Thyroid gland (tissue), 4 donors: ENCODE data around the gene SCTR. TPM values are rescaled to one million over a fixed set of nuclear protein-coding genes. Genes with fewer than 3 reads are reported as not detected.

ENCODE experiments used
- DNase-seq, 2 donors: peaks; one replicate each; pipeline ENCODE4 v3.0.0-alpha.2; 2019
- H3K27ac ChIP-seq, 3 donors: fragments of 200-600 bp; sonication (generic); 1 replicate in 2 of 3; 2 replicates in 1 of 3; pipeline ENCODE4 v1.5.1; 2016 to 2019; ENCODE audit warnings: mild to moderate bottlenecking in 1 of 3, moderate library complexity in 1 of 3
- H3K27me3 ChIP-seq: fragments of 200-600 bp; sonication (generic); one replicate; pipeline ENCODE4 v1.5.1; 2019
- H3K36me3 ChIP-seq, 2 donors: fragments of 200-600 bp; sonication (generic); one replicate each; pipeline ENCODE4 v1.5.1; 2016 to 2019
- H3K4me1 ChIP-seq, 2 donors: fragments of 200-600 bp; sonication (generic); one replicate each; pipeline ENCODE4 v1.5.1; 2017 to 2019
- H3K4me3 ChIP-seq, 3 donors: fragments of 200-600 bp; sonication (generic); replicated peaks in 1 of 3; 1 replicate in 2 of 3; 2 replicates in 1 of 3; pipeline ENCODE4 v1.5.1; 2016; ENCODE audit warnings: mild to moderate bottlenecking in 1 of 3
- H3K9me3 ChIP-seq: fragments of 200-600 bp; sonication (generic); one replicate; pipeline ENCODE4 v1.5.1; 2017
- POLR2A ChIP-seq, 2 donors: fragments of 450-650 bp; IDR thresholded peaks; one replicate each; pipeline ENCODE4 v1.6.1; 2017; ENCODE audit warnings: antibody characterized with exemption in 2 of 2, mild to moderate bottlenecking in 2 of 2, moderate library complexity in 1 of 2
- WGBS, 2 donors: methylation state at CpG; one replicate each; pipeline ENCODE4 v1.1.5; 2017; 5-methylcytosine and 5-hydroxymethylcytosine counted together
- intact Hi-C: fragments of 100-400 bp; cut with DNase I; formaldehyde crosslinking; loops from one replicate; pipeline ENCODE4 v1.15.1; 2023
- total RNA-seq, 4 donors: library from RNA; depleted of rRNA; stranded (reverse); fragments of >200 nt; gene quantifications; one replicate each; pipeline ENCODE4 v1.2.3, GENCODE V29; 2016
- TF ChIP-seq, protein P1 (sequence below), 6 experiments: fragments of 200-600 bp in 3 of 6; fragments of 450-650 bp in 3 of 6; sonication (generic) in 3 of 6; IDR thresholded peaks; one replicate each; pipeline ENCODE4 v1.5.1; 2016 to 2019; ENCODE audit warnings: antibody characterized with exemption in 6 of 6, mild to moderate bottlenecking in 2 of 6, inconsistent platforms in 1 of 6, moderate library complexity in 1 of 6

SCTR gene
- total RNA-seq, 4 donors from 2014 or later, result not detected

DNA sequence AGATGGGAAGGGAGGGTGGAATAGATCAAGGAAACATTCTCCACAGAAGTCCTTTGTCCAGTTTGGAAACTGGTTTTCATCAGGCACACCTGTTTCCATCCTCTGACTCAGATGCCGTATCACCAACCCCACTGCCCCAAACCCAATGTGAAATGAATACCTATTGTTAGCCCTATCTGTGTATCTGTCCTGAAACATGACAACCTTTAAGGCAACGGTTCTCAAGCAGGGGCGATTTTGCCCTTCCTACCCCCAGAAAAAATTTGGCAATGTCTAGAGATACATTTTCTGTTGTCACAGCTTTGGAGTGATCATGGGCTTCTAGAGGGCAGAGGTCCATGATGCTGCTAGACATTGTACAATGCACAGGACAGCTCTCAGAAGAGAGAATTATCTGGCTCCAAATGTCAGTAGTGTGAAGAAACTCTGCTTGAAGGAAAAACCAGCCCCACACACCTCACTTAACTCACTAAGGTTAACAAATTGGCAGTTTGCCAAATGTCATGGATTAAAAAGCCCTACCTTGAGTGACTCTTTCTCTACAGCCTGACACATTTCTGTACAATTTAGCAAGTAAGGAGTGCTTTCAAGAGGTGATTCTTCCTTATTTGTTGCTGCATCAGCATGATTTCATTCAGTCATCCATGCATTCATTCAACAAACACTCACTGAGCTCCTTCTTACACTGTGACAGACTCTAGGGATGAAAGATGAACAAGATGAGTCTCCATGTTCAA, 3.4 kb downstream of the SCTR start:
- 80 to 93% methylated on average over 3 of the region's 3 CpGs for WGBS, 2 donors
- intact Hi-C loops, result no loop called here
- no peak for DNase-seq
- H3K36me3 ChIP-seq, result no peaks in the 10 kb centered on the region
- no peak overlapping the region for H3K4me3 ChIP-seq
- peaks cover 0 to 11% of the 10 kb centered on the region in 2 donors for H3K4me1 ChIP-seq
- peaks cover 5% of the 10 kb centered on the region for H3K27me3 ChIP-seq
- TF ChIP-seq POLR2A (IDR thresholded peaks at IDR 0.05), result no peak
- TF ChIP-seq, protein P1, sequence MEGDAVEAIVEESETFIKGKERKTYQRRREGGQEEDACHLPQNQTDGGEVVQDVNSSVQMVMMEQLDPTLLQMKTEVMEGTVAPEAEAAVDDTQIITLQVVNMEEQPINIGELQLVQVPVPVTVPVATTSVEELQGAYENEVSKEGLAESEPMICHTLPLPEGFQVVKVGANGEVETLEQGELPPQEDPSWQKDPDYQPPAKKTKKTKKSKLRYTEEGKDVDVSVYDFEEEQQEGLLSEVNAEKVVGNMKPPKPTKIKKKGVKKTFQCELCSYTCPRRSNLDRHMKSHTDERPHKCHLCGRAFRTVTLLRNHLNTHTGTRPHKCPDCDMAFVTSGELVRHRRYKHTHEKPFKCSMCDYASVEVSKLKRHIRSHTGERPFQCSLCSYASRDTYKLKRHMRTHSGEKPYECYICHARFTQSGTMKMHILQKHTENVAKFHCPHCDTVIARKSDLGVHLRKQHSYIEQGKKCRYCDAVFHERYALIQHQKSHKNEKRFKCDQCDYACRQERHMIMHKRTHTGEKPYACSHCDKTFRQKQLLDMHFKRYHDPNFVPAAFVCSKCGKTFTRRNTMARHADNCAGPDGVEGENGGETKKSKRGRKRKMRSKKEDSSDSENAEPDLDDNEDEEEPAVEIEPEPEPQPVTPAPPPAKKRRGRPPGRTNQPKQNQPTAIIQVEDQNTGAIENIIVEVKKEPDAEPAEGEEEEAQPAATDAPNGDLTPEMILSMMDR (IDR thresholded peaks at IDR 0.05), result no peak
- H3K27ac ChIP-seq, result no peak overlapping the region
- no peaks in the 10 kb centered on the region for H3K9me3 ChIP-seq

DNA sequence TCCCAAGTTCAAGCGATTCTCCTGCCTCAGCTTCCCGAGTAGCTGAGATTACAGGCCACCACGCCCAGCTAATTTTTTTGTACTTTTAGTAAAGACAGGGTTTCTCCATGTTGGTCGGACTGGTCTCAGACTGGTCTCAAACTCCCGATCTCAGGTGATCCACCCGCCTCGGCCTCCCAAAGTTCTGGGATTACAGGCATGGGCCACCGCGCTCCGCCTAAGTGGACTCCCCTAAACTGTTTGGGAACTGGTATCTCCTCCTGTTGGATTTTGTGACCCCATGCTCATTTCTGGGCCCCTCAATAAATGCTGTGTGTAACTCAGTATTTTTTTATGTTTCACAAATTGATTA, 5.2 kb downstream of the SCTR start:
- Histone ChIP-seq H3K9me3 (no peaks in the 10 kb centered on the region), H3K27ac (no peak overlapping the region), H3K4me1 (peaks cover 0 to 5% of the 10 kb centered on the region in 2 donors), H3K36me3 (no peaks in the 10 kb centered on the region), H3K27me3 (no peaks in the 10 kb centered on the region), H3K4me3 (no peak overlapping the region)
- DNase-seq, result no peak
- 87 to 93% methylated on average over 10 of the region's 10 CpGs for WGBS, 2 donors
- no peak for TF ChIP-seq POLR2A (IDR thresholded peaks at IDR 0.05)
- TF ChIP-seq, protein P1 (IDR thresholded peaks at IDR 0.05), result no peak
- intact Hi-C loops, result loop anchor here (5.0 kb wide), 1 partner anchor 143 kb away; no protein-coding TSS in a partner anchor

DNA sequence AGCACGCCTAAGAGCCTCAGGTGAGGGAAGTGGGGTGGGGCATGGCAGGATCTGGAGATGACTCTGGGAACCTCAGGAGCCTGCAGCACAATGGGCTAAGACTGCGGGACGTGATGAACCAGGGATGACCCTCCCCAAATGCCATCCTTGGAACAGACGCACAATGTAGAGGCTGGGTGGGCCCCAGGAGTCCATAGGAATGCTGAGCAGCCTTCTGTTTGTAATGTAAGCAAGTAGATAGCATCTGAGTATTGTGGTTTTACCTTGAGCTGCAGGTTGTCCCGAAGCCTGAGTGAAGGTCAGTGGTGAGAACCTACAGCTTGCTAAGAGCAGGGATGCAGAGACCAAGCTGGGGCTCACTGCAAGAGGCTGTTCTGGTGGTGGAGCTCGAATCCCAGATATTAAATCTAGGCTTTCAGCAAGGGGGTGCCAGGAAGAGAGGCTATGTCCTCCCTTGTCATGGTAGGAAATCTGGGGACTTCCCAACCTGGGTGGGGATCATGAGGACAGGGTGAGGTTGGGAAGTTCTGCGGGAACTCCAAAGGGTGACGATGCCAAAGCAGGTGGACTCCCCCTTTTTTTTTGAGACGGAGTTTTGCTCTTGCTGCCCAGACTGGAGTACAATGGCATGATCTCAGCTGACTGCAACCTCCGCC, 5.8 kb downstream of the SCTR start:
- H3K4me1 ChIP-seq, result peaks cover 0 to under 1% of the 10 kb centered on the region in 2 donors
- no peaks in the 10 kb centered on the region for H3K9me3 ChIP-seq
- WGBS, 2 donors, result 83 to 87% methylated on average over 9 to 10 of the region's 10 CpGs
- no peak overlapping the region for H3K4me3 ChIP-seq
- TF ChIP-seq, protein P1 (IDR thresholded peaks at IDR 0.05), result no peak
- TF ChIP-seq POLR2A (IDR thresholded peaks at IDR 0.05), result no peak
- intact Hi-C loops, result loop anchor here (5.0 kb wide), 1 partner anchor 144 kb away; no protein-coding TSS in a partner anchor
- no peaks in the 10 kb centered on the region for H3K36me3 ChIP-seq
- H3K27ac ChIP-seq, result no peak overlapping the region
- H3K27me3 ChIP-seq, result no peaks in the 10 kb centered on the region
- no peak for DNase-seq

DNA sequence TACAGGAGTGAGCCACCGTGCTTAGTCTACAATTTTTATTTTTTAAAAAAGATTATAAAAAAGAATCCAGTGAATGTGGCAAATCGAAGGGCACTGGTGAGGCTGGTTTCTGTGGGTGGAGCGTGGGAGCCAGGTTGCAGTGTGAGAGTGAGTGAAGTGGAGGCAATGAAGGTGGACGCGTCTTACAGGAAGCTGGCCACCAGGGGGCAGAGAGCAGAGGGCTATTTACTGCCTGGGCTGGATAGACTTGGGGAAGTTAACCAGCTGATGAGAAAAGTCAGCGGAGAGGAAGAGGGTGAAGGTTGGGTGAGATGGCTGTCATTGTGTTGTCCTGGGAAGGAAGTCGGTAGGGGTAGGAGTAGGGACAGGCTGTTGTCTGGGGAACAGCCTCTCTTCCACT, 6.8 kb downstream of the SCTR start:
- Histone ChIP-seq H3K9me3 (no peaks in the 10 kb centered on the region), H3K36me3 (no peaks in the 10 kb centered on the region), H3K4me3 (no peak overlapping the region), H3K4me1 (no peaks in the 10 kb centered on the region), H3K27me3 (no peaks in the 10 kb centered on the region), H3K27ac (no peak overlapping the region)
- WGBS, 2 donors, result 24 to 27% methylated on average over 7 of the region's 7 CpGs
- TF ChIP-seq, protein P1 (IDR thresholded peaks at IDR 0.05), result peak in 5 of 6 experiments; percentile 53 to 80 (median 61)
- no peak for TF ChIP-seq POLR2A (IDR thresholded peaks at IDR 0.05)
- intact Hi-C loops, result loop anchor here (5.0 kb wide), 1 partner anchor 145 kb away; no protein-coding TSS in a partner anchor
- DNase-seq, result peak; percentile 74 to 82

DNA sequence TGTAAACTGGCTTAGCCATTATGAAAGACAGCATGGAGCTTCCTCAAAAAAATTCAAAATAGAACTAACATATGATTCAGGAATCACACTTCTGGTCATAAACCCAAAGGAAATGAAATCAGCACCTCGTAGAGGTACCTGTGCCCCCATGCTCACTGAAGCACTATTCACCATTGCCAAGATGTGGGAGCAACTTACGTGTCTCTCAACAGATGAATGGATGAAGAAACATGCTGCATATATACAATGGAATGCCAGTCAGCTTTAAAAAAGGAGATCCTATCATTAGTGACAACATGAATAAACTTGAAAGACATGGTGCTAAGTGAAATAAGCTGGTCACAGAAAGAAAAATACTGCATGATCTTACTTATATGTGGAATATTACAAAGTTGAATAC, 8.2 kb downstream of the SCTR start:
- H3K36me3 ChIP-seq, result no peaks in the 10 kb centered on the region
- WGBS, 2 donors, result 86 to 89% methylated on average over 2 of the region's 2 CpGs
- DNase-seq, result no peak
- no peaks in the 10 kb centered on the region for H3K9me3 ChIP-seq
- no peak overlapping the region for H3K27ac ChIP-seq
- TF ChIP-seq POLR2A (IDR thresholded peaks at IDR 0.05), result no peak
- TF ChIP-seq, protein P1 (IDR thresholded peaks at IDR 0.05), result no peak
- intact Hi-C loops, result loop anchor here (5.0 kb wide), 1 partner anchor 146 kb away; no protein-coding TSS in a partner anchor
- no peaks in the 10 kb centered on the region for H3K27me3 ChIP-seq
- H3K4me1 ChIP-seq, result no peaks in the 10 kb centered on the region
- H3K4me3 ChIP-seq, result no peak overlapping the region
